Activated T-cell treated with anti-CD3 and anti-CD28 coated beads, Interleukin-2, amount 50 U/mL, for 1 hour (primary cell): Measurements from ENCODE around the gene FOXJ1.

ENCODE experiments used
- DNase-seq: peaks from one replicate; pipeline ENCODE4 v3.0.0-alpha.2; 2020

Gene FOXJ1

DNA sequence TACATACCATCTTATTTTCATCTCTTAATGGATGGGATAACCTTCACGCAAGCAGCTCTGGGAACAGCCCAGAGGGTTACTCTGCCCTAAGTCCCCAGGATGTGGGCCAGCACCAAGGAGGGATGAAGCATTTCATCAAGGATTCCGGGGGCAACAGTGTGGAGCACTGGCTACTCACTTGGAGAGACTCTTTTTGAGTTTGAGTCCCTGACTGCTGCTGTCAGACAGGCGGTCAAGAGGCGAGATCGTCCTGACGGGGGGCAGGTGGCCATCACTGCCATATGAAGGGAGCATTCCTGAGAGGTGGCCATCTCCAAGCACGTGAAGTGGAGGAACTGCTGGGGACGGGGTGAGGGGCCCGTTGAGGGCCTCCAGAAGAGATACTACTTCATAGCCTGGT, 18.1 kb upstream of the FOXJ1 start:
- peak; percentile 4 for DNase-seq

DNA sequence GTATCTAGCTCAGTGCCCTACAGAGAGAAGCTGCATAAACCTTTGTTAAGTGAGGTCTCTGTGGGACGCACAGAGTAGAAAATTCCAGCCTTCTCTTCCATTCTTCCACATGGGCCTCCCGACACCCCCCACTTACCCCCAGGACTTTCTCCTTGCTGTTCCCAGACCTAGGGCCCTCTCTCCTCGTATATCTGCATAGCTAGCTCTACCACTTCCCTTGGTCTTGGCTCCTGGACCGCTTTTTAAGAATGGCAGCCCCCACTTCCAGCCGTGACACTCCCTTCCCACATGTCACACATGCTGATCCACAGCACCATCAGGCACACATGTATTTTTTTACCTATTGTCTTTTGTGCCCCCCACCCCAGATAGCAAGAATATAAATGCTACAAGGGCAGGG, 16.7 kb upstream of the FOXJ1 start:
- peak; percentile 8 for DNase-seq

DNA sequence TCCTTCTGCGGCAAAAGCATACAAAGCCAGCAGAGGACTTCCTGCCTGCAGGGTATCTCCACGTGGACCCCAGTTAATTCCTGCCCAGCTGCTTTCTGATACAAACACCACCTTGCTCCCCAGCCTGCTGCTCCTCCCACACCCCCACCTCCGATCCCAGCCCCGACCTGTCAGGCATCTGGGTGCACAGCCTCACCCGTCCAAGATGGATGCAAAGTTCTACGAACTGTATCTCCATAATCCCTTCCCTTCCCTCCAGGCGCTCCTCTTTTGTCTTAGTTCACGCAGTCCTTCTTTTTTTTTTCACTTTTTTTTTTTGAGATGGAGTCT, 15.6 kb upstream of the FOXJ1 start:
- DNase-seq, result peak; percentile 8

DNA sequence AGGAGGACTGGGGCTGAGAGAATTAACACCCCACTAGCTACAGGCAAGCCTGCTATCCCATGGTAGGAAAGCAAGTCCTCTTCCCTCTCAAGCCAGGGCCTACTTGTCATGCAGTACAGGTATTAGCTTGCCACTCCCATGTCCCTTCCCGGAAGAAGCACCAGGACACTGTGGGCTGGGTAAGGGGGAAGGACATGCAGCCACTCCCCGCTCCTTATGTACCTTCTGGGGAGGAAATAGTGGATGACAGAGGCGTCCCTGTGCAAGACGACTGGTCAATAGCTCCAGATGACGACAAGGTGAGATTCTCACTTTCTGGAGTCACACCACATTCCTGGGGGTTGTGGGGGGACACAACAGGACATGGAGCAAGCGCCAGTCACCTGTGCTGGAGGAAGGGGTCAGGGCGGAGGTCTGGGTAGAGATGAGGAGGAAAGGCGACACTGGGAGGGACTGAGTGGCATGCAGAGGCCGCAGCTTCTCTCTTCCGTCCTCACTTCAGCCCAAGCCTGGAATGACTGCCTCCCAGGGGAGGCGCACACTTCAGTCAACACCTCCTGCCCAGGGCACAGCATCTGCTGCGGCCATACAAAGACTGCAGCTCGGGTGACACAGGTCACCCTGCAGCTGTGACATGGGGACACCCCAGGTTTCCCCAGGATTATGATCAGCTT, 15.1 kb upstream of the FOXJ1 start:
- peak; percentile 2 for DNase-seq

DNA sequence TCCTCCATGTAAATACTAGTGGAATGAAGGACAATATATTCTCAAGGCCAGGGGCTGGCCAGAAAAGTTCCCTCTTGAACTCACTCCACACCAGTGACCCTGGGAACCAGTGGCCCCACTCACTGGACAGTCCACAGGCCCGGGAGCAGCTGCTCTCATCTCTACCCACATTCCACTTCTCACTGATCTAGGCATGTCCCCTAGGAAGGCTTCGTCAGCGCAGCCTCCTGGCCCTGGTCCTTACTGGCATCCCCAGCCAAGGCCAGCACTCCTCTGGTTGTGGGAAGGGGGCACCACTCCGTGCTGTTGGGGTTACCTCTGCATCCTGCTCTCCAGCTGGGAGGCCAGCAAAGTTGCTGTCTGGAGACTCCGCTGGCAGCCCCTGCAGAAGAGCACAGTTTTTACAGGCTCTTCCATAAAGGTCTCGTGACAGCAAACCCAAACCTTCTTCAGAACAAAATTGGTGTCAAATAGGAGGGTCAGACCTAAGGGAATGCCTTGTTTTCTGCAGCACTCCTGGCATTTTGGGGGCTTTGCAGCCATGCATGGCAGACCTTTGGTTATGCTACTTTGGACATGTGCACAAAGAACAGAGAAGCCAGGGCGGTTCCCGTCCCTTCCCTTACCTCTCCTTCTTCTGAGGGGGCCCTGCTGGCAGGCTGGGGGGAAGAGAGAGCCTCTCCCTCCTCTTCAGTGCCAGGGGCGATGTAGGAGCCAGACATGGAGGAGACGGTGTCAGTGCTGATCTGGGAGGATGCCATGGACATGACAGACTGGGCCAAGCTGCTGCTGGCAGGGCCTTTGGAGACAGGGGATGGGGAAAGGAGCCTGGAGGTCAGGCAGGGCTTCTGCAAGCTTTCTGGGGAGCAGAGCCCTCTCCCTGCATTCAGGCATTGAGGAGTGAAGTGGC, 14.1 kb upstream of the FOXJ1 start:
- peak; percentile 14 for DNase-seq

DNA sequence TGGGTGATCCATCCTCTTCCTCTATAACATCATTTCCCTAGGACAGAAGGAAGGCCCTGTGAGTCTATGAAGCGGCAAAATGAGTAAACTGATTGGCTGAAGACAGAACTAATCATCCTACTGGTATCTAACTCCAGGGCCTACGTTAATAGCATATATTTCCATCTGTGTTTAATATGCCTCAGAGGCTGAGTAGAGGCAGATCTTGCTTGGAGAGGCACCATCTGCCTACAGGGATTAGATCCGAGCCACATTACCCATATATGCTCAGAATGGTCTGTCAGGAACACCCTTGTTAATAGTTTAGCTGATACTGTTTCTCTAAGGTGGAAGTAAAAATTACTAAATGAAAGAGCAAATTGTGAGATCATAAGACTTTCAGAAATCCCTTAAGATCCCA, 13.2 kb upstream of the FOXJ1 start:
- no peak for DNase-seq

DNA sequence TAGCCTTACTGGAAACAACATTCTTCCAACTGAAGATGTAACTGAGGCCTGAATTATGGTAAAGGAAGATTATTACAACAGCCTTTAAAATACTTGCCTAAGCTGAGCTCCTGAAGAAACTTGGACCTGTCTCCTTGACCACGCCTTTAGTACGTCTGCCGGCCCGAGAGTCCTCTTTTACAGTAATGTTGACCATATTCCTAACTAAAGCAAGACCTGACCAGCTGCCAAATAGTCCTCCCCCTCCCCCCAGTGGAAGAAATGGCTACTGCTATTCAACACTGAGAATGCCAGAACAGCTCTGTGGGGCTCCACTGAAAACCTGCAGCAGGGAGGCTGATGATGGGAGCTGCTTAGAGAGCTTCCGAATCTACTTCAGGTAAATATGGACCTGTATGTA, 12.6 kb upstream of the FOXJ1 start:
- no peak for DNase-seq

DNA sequence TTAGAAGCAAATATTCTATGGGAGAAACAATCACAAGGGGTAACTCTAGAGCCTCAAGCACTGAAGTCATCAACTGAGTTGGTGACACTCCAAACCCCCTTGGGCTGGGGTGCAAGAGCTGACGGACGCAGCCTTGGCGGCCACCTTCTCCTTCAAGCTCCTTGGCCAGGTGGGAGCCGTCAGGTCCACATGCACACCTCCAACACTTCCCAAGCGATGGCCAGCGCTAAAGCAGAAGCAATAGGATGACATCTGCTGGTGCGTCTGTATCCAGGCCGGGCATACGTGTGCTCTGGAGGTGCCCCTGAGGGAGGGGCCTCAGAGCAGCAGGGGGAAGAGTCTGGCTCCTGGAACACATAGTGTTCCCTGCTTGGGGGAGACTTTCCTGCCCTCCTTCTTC, 12.2 kb upstream of the FOXJ1 start:
- peak; percentile 13 for DNase-seq

DNA sequence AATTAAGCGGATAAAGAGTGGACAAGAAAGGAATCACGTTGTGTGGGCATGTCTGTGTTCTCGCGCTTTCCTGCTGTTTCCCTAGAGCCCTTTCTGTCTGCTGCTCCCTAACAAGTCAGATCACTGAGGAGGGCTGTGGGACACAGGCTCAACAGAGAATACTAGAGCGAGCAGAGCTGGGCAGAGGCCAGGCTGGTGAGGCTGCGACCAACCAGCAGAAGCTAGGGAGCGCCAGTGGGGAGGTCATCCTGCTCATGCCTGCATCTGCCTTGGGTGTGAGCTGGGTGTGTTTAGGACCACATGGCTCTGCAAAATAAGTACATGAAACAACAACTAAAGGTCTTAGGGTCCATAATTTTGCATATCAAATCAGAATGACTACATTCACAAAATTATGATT, 11.5 kb upstream of the FOXJ1 start:
- peak; percentile 16 for DNase-seq

DNA sequence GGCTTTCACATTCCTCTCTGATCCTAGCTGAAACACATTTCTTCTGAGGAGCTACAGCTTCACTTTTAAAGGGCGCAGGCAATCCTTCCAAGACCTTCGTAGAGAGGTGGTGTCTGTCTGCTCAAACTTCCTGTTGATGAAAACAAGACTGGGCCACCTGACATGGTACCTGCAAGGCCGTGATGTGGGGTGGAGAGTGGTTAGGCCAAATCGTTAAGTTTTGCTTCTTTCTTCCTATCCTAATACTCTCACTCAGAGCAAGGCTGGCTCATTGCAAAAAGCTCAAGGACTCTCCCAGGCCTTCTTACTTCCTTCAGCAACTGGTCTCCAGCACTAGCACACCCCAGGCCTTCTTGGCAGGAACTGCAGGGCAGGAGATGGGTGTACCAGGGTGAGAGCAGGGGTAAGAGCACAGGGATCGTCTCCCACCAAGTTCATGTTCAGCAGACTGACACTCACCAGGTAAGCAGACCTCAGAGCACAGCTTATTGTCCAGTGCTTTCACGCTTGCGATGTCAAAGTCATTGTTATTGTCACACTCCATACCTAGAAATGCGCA, 10.9 kb upstream of the FOXJ1 start:
- DNase-seq, result peak; percentile 32

DNA sequence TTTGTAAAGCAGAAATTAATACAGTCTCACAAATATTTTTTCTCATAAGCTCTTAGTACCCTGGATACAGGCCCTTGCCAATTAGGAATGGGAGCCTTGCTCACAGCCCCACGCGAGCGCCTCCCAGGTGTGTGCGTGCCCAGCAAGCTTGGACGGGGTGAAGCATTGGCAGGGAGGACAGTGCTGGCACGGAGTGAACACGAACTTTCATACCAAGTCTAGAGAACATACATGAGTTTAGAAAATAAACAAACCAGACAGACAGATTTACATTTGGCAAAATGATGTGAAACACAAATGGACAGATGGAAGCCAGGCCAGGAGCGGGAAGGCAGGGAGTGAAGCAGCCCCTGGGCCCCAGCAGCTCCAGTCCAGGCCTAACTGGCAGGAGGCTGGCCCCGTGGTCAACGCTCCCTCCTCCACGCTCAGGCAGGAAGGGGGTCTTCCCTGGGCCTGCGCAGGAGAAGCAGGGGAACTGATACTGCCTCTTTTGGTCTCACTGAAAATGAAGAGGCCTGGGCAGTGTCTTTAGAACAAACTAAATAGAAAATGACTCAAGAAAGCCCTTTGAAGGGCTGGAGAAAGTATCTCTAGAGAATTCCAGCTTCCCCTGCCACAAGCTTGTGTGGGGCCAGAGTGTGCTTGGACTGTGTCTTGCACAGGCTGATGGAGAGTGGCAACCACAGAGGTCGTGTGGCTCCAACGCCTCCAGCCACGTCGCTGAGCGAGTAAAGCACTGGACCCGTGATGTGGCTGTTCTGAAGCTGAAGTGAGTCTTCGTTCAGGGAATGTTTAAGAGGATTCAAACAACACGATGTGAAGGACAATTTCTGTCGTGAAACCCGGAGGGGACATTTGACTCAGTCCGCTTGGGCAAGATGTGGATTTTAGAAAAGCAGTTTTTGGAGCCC, 9.9 kb upstream of the FOXJ1 start:
- peak; percentile 12 for DNase-seq

DNA sequence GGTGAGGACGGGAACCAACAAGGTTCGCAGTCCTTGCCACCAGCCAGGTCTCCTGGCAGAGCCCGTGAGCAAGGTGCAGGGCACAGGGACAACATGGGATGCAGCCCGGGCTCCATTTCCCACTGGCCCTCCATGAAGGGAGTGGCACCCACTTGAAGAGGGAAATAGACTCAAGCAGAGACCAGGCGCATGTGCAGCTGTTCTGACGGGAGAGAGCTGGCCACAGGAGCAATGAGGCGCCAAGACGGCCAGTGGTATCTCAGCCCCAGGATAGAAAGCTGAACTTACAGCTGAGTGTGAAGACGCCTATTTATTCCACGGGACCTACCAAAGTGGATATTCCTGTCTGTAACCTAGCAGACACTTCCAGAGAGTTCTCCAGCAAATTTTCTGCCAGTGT, 8.2 kb upstream of the FOXJ1 start:
- DNase-seq, result no peak

DNA sequence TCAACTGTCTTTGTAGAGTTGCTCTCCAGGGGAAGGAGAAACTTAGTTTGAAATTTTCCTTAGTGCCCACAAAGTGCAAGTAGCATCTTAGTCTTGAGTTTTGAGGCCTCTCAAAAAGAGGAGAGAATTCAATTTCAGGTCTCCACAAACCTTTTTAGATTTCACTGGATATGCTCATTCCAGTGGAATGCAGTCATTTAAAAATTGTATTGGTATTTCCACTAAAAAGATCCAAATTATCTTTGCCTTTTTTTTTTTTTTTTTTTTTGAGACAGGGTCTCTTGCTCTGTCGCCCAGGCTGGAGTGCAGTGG, 6.9 kb upstream of the FOXJ1 start:
- no peak for DNase-seq

DNA sequence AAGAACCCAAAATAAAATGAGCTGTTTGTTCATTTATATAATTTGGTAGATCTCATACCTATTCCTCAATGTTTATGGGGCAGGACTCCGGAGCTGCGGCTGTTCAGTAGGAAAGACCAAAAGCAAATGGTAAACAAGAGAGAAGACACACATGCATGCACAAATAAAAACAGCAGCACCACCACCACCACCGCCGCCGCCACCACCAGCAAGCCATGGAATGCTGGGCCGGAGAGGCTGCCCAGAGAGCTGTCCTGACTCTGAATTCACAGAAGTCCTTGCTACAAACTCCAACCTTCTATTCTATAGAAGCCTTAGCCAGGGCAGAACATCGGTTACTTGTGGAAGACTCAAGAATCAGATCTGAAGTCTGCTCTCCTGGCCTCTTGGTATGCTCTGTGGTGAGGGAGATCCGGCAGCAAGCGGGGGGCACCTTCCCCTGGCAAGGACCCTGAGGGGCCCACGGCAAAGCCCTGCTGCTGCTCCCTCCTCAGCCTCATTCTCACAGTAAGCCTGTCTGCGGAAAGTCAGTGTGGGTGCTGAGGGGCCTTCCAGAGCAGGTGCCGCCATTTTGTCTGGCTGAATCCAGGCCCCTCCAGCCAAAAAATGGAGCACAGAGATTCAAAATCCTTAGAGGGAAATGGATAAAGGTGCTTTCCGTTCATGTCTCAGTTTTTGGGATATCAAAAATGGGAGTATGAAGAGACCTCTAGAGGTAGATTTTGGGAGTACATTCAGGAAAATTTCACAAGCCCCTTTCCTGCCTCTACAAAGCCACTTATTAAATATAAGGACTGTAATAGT, 6.4 kb upstream of the FOXJ1 start:
- no peak for DNase-seq

DNA sequence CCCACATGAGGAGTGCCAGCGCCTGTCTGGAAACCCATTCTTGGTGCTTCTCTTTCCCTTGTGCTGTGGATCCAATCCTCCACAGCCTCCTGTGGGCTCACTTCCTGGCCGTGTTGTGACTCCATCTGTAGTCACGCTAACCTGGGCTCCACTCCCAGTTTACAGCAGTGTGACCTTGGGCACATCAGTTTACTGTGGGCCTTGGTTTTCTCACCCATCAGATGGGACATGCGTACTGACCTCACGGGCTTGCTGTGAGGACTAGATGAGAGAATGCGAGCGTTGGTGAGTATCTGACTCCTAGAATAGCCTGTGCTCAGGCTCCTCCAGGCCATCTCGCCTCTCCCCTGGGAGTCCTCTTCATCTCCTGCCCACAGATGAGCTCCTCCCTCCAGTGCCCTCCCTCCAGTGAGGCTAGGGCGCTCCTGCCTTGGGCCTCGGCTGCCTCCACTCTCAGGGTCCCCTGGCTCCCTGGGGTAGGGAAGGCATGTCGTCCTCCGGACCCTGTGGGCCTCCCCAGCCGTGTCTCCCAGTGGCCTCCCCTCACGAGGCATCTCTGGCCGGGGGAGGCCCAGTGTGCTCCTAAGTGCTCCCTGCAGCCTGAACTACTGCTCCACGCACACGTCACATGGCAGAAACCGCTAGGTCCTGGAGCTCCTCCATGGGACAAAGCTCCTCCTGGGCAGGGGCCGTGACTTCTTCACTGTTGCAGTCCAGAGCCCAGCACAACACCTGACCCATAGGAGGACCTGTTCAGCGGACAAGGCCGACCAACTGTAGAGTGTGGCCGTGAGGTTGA, 5.2 kb upstream of the FOXJ1 start:
- no peak for DNase-seq

DNA sequence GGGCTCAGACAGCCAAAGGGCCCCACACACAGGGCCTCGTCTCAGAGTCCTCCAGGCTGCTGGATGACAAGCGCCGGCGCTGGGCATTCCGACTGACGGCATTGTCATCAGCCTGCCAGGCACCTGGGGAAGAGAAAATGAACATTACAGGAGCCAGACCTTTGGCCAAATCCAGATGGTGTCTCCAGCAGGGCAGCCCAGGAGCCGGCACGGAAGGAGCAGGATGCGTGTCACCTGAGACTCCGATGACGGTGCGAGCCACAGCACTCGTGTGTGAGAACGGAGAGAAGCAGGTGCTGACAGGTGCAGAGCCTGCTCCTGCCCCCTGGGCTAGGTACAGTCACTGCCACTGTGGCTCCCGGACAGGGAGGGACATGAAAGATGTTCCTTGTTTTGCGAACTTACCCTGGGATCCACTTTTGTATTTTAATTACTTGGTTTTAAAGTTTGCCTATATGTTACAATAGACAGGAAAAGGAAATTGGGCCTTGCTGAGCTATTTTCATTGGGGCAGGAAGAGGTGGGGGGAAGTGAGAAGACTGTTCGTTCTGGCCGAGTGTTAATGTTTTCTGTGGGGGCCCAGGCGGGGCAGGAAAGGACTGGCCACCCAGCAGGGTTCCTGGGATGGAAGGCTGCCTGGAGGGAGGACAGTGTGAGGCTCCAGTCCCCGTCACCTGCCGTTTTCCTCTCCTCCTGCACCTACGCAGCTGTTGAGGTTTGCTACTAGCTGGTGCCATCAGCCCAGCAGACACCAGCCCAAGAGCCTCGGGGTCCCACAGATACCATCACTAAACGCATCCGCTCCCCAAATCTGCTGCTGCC, 4.4 kb upstream of the FOXJ1 start:
- DNase-seq, result peak; percentile 65

DNA sequence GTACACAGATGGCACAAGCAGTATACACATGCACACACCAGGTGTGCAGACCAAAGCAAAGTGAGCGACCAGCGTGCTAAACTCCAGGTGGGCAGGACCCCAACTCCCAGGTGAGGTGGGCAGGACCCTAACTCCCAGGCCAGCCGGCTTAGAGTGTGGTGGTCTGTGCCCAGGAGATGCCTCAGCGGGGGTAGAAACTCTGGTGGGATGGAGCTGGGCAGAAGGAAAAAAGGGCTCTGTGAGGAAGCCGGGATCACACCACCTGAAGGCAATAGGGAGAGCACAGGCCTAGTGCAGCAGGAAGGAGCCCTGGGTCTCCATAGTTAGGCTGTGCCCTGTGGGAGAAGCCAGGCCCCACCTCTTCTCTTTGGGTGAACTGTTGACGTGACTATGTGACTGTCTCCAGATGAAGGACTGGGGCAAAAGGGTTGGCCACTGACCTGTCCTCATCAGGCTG, 1.6 kb upstream of the FOXJ1 start:
- no peak for DNase-seq

DNA sequence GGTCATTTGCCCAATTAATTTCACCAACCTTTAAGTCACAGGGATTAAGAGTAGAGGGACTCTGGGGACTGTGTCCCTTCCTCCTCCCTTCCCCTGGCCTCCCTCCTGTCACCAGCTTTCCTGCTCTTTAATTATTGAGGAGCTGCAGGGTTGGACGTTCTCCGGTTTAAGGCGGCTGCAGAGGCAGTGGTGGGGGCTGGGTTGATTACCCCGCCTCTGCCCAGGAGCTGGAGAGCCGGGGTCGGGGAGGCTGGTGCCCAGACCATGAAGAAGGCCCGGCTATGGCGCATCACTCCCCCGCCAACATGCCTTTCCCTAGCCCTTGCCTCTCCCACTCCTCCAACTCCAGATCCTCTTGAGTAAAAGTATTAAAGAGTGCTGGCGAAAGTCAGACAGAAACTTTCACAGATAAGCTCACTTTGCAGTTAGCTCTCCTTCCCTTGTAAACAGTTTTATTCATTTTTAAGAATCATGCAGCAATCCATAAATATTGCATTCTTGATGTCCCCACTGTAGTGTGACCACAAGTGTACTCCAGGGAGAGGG, 1.1 kb upstream of the FOXJ1 start:
- no peak for DNase-seq

DNA sequence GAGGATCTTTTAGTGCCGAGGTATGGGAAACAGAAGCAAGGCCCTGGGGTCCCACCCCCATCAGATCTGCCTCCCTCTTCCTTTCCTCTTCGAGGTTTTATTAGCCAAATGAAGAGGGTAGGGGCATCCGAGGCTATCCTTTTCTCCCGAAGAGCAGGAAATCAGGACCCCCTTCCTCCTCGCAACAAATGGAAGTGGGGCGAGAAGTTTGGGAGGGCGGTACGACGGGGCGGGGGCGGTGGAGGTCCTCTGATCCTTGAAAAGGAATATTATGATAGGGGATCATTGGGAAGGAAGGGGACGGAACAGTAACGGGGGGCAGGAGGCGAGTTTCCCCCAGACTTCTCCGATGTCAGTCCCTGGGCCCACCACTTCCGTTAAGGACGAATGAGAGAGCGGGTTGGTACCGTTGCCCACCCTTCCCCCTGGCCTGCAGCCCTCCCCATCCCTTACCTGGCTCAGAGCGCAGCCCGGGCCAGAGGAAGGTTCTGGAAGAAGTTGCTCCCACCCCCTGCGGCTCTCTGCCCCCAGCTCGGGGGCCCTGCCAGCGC, 309 bp downstream of the FOXJ1 start:
- DNase-seq, result no peak
